ENCODE data around the gene RIMBP2.

Gene RIMBP2

DNA sequence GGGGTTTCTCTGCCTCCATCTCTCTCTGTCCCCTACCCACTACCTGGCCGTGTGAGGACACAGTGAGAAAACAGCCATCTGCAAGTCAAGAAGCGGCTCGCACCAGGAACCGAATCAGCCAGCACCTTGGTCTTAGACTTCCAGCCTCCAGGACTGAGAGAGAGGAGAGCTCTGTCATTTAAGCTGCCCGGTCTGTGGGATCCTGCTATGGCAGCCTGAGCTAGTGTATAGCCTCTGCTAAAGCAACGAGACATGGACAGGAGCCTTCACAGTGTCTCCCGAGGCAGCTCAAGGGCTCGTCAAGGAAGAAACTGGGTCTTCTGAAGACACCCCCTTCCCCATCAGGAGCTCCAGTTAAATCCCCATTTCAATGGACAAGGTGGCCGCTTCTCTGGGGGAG is 192.9 kb downstream of the RIMBP2 start:
- H3K4me3 ChIP-seq (ENCODE audit: low read length in 2 of 2): no peak overlapping the region
- no peak overlapping the region for H3K27ac ChIP-seq (ENCODE audit: low read depth in 2 of 2, low read length in 2 of 2)
- no peaks in the 10 kb centered on the region for H3K9me3 ChIP-seq (ENCODE audit: control insufficient read depth in 2 of 2, low read length in 2 of 2)
- H3K36me3 ChIP-seq (ENCODE audit: control insufficient read depth in 2 of 2, insufficient read depth in 2 of 2, low read length in 2 of 2): no peaks in the 10 kb centered on the region
- no peak overlapping the region for H3K9ac ChIP-seq (ENCODE audit: low read depth in 1 of 2, low read length in 2 of 2)
- no peaks in the 10 kb centered on the region for H3K4me1 ChIP-seq (ENCODE audit: control insufficient read depth in 2 of 2, insufficient read depth in 2 of 2, low read length in 2 of 2)
- no peaks in the 10 kb centered on the region for H3K27me3 ChIP-seq (ENCODE audit: control insufficient read depth in 2 of 2, insufficient read depth in 2 of 2, low read length in 2 of 2)

GRCh38 chr12:130522244-130522834 is 193.8 kb downstream of the RIMBP2 start:
- H3K9me3 ChIP-seq (ENCODE audit: control insufficient read depth in 2 of 2, low read length in 2 of 2): no peaks in the 10 kb centered on the region
- no peaks in the 10 kb centered on the region for H3K4me1 ChIP-seq (ENCODE audit: control insufficient read depth in 2 of 2, insufficient read depth in 2 of 2, low read length in 2 of 2)
- no peaks in the 10 kb centered on the region for H3K36me3 ChIP-seq (ENCODE audit: control insufficient read depth in 2 of 2, insufficient read depth in 2 of 2, low read length in 2 of 2)
- H3K27ac ChIP-seq (ENCODE audit: low read depth in 2 of 2, low read length in 2 of 2): no peak overlapping the region
- no peak overlapping the region for H3K4me3 ChIP-seq (ENCODE audit: low read length in 2 of 2)
- no peak overlapping the region for H3K9ac ChIP-seq (ENCODE audit: low read depth in 1 of 2, low read length in 2 of 2)
- no peaks in the 10 kb centered on the region for H3K27me3 ChIP-seq (ENCODE audit: control insufficient read depth in 2 of 2, insufficient read depth in 2 of 2, low read length in 2 of 2)

GRCh38 chr12:130521375-130522124 is 194.5 kb downstream of the RIMBP2 start:
- no peaks in the 10 kb centered on the region for H3K9me3 ChIP-seq (ENCODE audit: control insufficient read depth in 2 of 2, low read length in 2 of 2)
- H3K9ac ChIP-seq (ENCODE audit: low read depth in 1 of 2, low read length in 2 of 2): no peak overlapping the region
- no peaks in the 10 kb centered on the region for H3K27me3 ChIP-seq (ENCODE audit: control insufficient read depth in 2 of 2, insufficient read depth in 2 of 2, low read length in 2 of 2)
- H3K4me3 ChIP-seq (ENCODE audit: low read length in 2 of 2): no peak overlapping the region
- H3K27ac ChIP-seq (ENCODE audit: low read depth in 2 of 2, low read length in 2 of 2): no peak overlapping the region
- no peaks in the 10 kb centered on the region for H3K4me1 ChIP-seq (ENCODE audit: control insufficient read depth in 2 of 2, insufficient read depth in 2 of 2, low read length in 2 of 2)
- H3K36me3 ChIP-seq (ENCODE audit: control insufficient read depth in 2 of 2, insufficient read depth in 2 of 2, low read length in 2 of 2): no peaks in the 10 kb centered on the region

GRCh38 chr12:130520784-130521183 is 195.3 kb downstream of the RIMBP2 start:
- no peak overlapping the region for H3K4me3 ChIP-seq (ENCODE audit: low read length in 2 of 2)
- H3K27ac ChIP-seq (ENCODE audit: low read depth in 2 of 2, low read length in 2 of 2): no peak overlapping the region
- no peaks in the 10 kb centered on the region for H3K36me3 ChIP-seq (ENCODE audit: control insufficient read depth in 2 of 2, insufficient read depth in 2 of 2, low read length in 2 of 2)
- no peaks in the 10 kb centered on the region for H3K27me3 ChIP-seq (ENCODE audit: control insufficient read depth in 2 of 2, insufficient read depth in 2 of 2, low read length in 2 of 2)
- no peak overlapping the region for H3K9ac ChIP-seq (ENCODE audit: low read depth in 1 of 2, low read length in 2 of 2)
- no peaks in the 10 kb centered on the region for H3K9me3 ChIP-seq (ENCODE audit: control insufficient read depth in 2 of 2, low read length in 2 of 2)
- no peaks in the 10 kb centered on the region for H3K4me1 ChIP-seq (ENCODE audit: control insufficient read depth in 2 of 2, insufficient read depth in 2 of 2, low read length in 2 of 2)

GRCh38 chr12:130517588-130517987 is 198.5 kb downstream of the RIMBP2 start:
- H3K9ac ChIP-seq (ENCODE audit: low read depth in 1 of 2, low read length in 2 of 2): no peak overlapping the region
- no peaks in the 10 kb centered on the region for H3K9me3 ChIP-seq (ENCODE audit: control insufficient read depth in 2 of 2, low read length in 2 of 2)
- H3K36me3 ChIP-seq (ENCODE audit: control insufficient read depth in 2 of 2, insufficient read depth in 2 of 2, low read length in 2 of 2): no peaks in the 10 kb centered on the region
- H3K27me3 ChIP-seq (ENCODE audit: control insufficient read depth in 2 of 2, insufficient read depth in 2 of 2, low read length in 2 of 2): no peaks in the 10 kb centered on the region
- no peak overlapping the region for H3K27ac ChIP-seq (ENCODE audit: low read depth in 2 of 2, low read length in 2 of 2)
- H3K4me3 ChIP-seq (ENCODE audit: low read length in 2 of 2): no peak overlapping the region
- no peaks in the 10 kb centered on the region for H3K4me1 ChIP-seq (ENCODE audit: control insufficient read depth in 2 of 2, insufficient read depth in 2 of 2, low read length in 2 of 2)

GRCh38 chr12:130514149-130514551 is 201.9 kb downstream of the RIMBP2 start:
- Histone ChIP-seq H3K9me3 (ENCODE audit: control insufficient read depth in 2 of 2, low read length in 2 of 2) (no peaks in the 10 kb centered on the region), H3K27me3 (ENCODE audit: control insufficient read depth in 2 of 2, insufficient read depth in 2 of 2, low read length in 2 of 2) (no peaks in the 10 kb centered on the region), H3K4me1 (ENCODE audit: control insufficient read depth in 2 of 2, insufficient read depth in 2 of 2, low read length in 2 of 2) (no peaks in the 10 kb centered on the region), H3K36me3 (ENCODE audit: control insufficient read depth in 2 of 2, insufficient read depth in 2 of 2, low read length in 2 of 2) (no peaks in the 10 kb centered on the region), H3K27ac (ENCODE audit: low read depth in 2 of 2, low read length in 2 of 2) (no peak overlapping the region), H3K4me3 (ENCODE audit: low read length in 2 of 2) (no peak overlapping the region), H3K9ac (ENCODE audit: low read depth in 1 of 2, low read length in 2 of 2) (no peak overlapping the region)

- Histone ChIP-seq H3K36me3 (ENCODE audit: control insufficient read depth in 2 of 2, insufficient read depth in 2 of 2, low read length in 2 of 2) (no peaks in the 10 kb centered on the region), H3K27me3 (ENCODE audit: control insufficient read depth in 2 of 2, insufficient read depth in 2 of 2, low read length in 2 of 2) (no peaks in the 10 kb centered on the region), H3K4me1 (ENCODE audit: control insufficient read depth in 2 of 2, insufficient read depth in 2 of 2, low read length in 2 of 2) (no peaks in the 10 kb centered on the region), H3K9ac (ENCODE audit: low read depth in 1 of 2, low read length in 2 of 2) (no peak overlapping the region), H3K9me3 (ENCODE audit: control insufficient read depth in 2 of 2, low read length in 2 of 2) (no peaks in the 10 kb centered on the region), H3K4me3 (ENCODE audit: low read length in 2 of 2) (no peak overlapping the region), H3K27ac (ENCODE audit: low read depth in 2 of 2, low read length in 2 of 2) (no peak overlapping the region)
Observed at GRCh38 chr12:130513556-130513955, 202.5 kb downstream of the RIMBP2 start.

- no peaks in the 10 kb centered on the region for H3K9me3 ChIP-seq (ENCODE audit: control insufficient read depth in 2 of 2, low read length in 2 of 2)
- H3K27ac ChIP-seq (ENCODE audit: low read depth in 2 of 2, low read length in 2 of 2): no peak overlapping the region
- no peak overlapping the region for H3K4me3 ChIP-seq (ENCODE audit: low read length in 2 of 2)
- H3K27me3 ChIP-seq (ENCODE audit: control insufficient read depth in 2 of 2, insufficient read depth in 2 of 2, low read length in 2 of 2): no peaks in the 10 kb centered on the region
- H3K9ac ChIP-seq (ENCODE audit: low read depth in 1 of 2, low read length in 2 of 2): no peak overlapping the region
- H3K36me3 ChIP-seq (ENCODE audit: control insufficient read depth in 2 of 2, insufficient read depth in 2 of 2, low read length in 2 of 2): no peaks in the 10 kb centered on the region
- H3K4me1 ChIP-seq (ENCODE audit: control insufficient read depth in 2 of 2, insufficient read depth in 2 of 2, low read length in 2 of 2): no peaks in the 10 kb centered on the region
Observed at GRCh38 chr12:130511285-130511684, 204.8 kb downstream of the RIMBP2 start.

DNA sequence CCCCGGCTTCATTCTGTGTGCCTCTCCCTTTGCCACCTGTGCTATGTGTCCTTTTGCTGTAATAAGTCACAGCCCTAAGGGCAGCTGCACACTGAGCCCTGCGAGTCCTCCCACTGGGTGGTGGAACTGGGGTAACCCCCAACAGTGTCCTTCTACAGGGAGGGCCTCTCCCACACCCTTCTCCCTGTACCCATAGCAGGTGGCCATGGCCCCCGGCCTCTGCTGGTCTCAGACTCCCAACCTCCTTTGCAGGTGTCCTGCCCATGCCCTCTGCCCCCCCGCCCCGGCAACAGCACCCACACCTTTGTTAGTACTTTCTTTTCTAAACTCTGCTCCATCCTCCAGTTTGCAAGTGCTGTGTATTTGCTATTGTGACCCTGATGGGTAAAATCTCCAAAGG is 206.6 kb downstream of the RIMBP2 start:
- Histone ChIP-seq H3K4me1 (ENCODE audit: control insufficient read depth in 2 of 2, insufficient read depth in 2 of 2, low read length in 2 of 2) (no peaks in the 10 kb centered on the region), H3K27me3 (ENCODE audit: control insufficient read depth in 2 of 2, insufficient read depth in 2 of 2, low read length in 2 of 2) (no peaks in the 10 kb centered on the region), H3K36me3 (ENCODE audit: control insufficient read depth in 2 of 2, insufficient read depth in 2 of 2, low read length in 2 of 2) (no peaks in the 10 kb centered on the region), H3K9me3 (ENCODE audit: control insufficient read depth in 2 of 2, low read length in 2 of 2) (no peaks in the 10 kb centered on the region), H3K27ac (ENCODE audit: low read depth in 2 of 2, low read length in 2 of 2) (no peak overlapping the region), H3K4me3 (ENCODE audit: low read length in 2 of 2) (no peak overlapping the region), H3K9ac (ENCODE audit: low read depth in 1 of 2, low read length in 2 of 2) (no peak overlapping the region)

DNA sequence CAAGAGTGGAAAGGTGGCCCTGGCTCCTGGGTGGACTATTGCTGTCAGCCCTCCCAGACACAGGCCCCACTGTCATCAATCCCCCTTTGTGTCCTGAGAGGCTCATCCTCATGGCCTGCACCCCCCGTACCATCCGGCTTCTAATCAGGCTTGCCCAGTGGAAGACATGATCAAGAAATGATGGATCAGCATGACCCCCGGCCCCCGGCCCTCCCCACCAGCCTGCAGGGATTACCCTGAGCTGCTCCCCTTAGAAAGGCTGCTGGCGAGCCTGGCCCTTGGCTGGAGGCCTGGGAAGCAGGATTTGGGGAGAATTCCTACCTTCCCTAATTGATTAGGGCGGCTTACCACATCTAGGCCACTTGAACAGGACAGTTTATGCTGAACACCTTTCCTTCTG is 207.3 kb downstream of the RIMBP2 start:
- Histone ChIP-seq H3K27me3 (ENCODE audit: control insufficient read depth in 2 of 2, insufficient read depth in 2 of 2, low read length in 2 of 2) (no peaks in the 10 kb centered on the region), H3K27ac (ENCODE audit: low read depth in 2 of 2, low read length in 2 of 2) (no peak overlapping the region), H3K9me3 (ENCODE audit: control insufficient read depth in 2 of 2, low read length in 2 of 2) (no peaks in the 10 kb centered on the region), H3K4me1 (ENCODE audit: control insufficient read depth in 2 of 2, insufficient read depth in 2 of 2, low read length in 2 of 2) (no peaks in the 10 kb centered on the region), H3K9ac (ENCODE audit: low read depth in 1 of 2, low read length in 2 of 2) (no peak overlapping the region), H3K36me3 (ENCODE audit: control insufficient read depth in 2 of 2, insufficient read depth in 2 of 2, low read length in 2 of 2) (no peaks in the 10 kb centered on the region), H3K4me3 (ENCODE audit: low read length in 2 of 2) (no peak overlapping the region)
